Nephron (organoid): ENCODE results near the gene TRAF1.

Experiments
- H3K27ac Mint-ChIP-seq, 3 experiments: 2 replicates each; pipeline ENCODE4 v1.8.0; 2020; ENCODE audit warnings: mixed read lengths in 3 of 3, mild to moderate bottlenecking in 2 of 3, moderate library complexity in 1 of 3
- H3K27me3 Mint-ChIP-seq: 2 replicates; pipeline ENCODE4 v1.8.0; 2021; ENCODE audit warnings: low read depth, mild to moderate bottlenecking, moderate library complexity, mixed read lengths
- H3K36me3 Mint-ChIP-seq: 2 replicates; pipeline ENCODE4 v1.8.0; 2020; ENCODE audit warnings: low read depth, mixed read lengths
- H3K4me1 Mint-ChIP-seq: 2 replicates; pipeline ENCODE4 v1.8.0; 2020; ENCODE audit warnings: mixed read lengths
- H3K4me3 Mint-ChIP-seq, 3 experiments: 2 replicates each; pipeline ENCODE4 v1.8.0; 2020; ENCODE audit warnings: mild to moderate bottlenecking in 3 of 3, mixed read lengths in 3 of 3, moderate library complexity in 2 of 3
- H3K9me3 Mint-ChIP-seq: 2 replicates; pipeline ENCODE4 v1.8.0; 2020; ENCODE audit warnings: mixed read lengths
- TF ChIP-seq, protein P1 (sequence below), 3 experiments: fragments of 200-600 bp; sonication (generic); IDR thresholded peaks; one replicate each; pipeline ENCODE4 v1.5.0; 2021; ENCODE audit warnings: antibody characterized with exemption in 3 of 3; ENCODE audit not compliant: unreplicated experiment in 3 of 3

Gene TRAF1

DNA sequence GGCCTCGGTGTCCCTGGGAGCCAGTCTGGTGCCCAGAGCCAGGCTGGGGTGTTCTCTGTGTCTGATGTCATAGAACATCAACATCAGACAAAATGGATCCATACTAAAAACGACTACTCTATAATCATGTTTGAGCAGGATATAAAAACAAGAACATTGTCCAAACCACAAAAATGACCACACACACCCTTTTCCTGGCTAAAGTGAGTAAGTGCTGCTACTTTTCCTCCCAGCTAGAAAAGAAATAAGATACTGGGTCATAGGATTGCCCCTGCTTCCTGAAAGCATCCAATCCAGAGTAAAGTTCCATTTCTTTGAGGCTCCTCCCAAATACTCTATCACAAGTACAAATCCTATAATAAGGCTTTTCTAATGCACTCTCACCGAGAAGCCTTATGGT lies 19.7 kb upstream of the TRAF1 start:
- Mint-ChIP-seq H3K9me3 (no peaks in the 10 kb centered on the region), H3K27ac (no peak overlapping the region), H3K4me1 (peaks cover 34% of the 10 kb centered on the region), H3K27me3 (no peaks in the 10 kb centered on the region), H3K4me3 (no peak overlapping the region), H3K36me3 (no peaks in the 10 kb centered on the region)
- TF ChIP-seq, protein P1, sequence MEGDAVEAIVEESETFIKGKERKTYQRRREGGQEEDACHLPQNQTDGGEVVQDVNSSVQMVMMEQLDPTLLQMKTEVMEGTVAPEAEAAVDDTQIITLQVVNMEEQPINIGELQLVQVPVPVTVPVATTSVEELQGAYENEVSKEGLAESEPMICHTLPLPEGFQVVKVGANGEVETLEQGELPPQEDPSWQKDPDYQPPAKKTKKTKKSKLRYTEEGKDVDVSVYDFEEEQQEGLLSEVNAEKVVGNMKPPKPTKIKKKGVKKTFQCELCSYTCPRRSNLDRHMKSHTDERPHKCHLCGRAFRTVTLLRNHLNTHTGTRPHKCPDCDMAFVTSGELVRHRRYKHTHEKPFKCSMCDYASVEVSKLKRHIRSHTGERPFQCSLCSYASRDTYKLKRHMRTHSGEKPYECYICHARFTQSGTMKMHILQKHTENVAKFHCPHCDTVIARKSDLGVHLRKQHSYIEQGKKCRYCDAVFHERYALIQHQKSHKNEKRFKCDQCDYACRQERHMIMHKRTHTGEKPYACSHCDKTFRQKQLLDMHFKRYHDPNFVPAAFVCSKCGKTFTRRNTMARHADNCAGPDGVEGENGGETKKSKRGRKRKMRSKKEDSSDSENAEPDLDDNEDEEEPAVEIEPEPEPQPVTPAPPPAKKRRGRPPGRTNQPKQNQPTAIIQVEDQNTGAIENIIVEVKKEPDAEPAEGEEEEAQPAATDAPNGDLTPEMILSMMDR (IDR thresholded peaks at IDR 0.05; ENCODE audit: unreplicated experiment in 3 of 3): no peak

DNA sequence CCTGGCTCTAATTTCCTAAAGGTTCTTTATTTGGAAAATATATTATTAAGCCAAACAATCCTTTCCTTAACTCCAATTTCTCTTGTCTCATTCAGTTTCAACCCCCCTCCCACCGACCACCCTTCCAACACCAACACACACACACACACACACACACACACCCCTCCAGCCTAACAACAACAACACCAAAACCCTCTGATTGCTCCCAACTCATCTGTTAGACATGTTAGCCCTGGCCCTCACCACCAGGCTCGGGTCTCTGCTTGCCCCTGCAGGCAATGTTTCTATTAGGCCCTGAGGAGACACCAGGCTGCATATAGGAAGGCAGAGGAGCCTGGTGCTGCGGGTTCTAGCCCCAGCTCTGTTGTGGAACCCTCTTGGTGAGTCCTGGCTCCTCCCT lies 18.4 kb upstream of the TRAF1 start:
- Mint-ChIP-seq H3K4me3 (no peak overlapping the region), H3K36me3 (no peaks in the 10 kb centered on the region), H3K27ac (peak overlapping the region; percentile 19 to 90 (median 73)), H3K27me3 (no peaks in the 10 kb centered on the region), H3K9me3 (no peaks in the 10 kb centered on the region), H3K4me1 (peaks cover 33% of the 10 kb centered on the region)
- TF ChIP-seq, protein P1 (IDR thresholded peaks at IDR 0.05; ENCODE audit: unreplicated experiment in 3 of 3): no peak

DNA sequence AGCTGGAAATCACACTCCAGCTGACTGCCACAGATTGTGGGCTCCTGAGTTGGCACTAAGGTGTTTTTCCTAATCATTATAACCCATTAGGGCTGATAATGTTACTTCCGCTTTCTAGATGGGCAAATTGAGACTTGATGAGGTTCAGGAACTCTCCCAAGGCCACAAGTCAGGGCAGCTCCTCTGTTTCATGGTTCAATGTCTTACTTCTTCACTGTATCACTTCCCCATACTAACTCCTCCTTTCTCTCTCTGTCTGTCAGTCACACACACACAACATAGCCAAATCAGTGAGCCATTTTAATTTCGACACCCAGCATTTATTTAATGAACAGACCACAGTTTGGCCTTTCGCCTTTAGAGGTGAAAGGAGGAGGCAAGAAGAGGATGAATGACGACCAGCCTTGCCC lies 17.8 kb upstream of the TRAF1 start:
- Mint-ChIP-seq H3K4me1 (peaks cover 38% of the 10 kb centered on the region), H3K27me3 (no peaks in the 10 kb centered on the region), H3K36me3 (no peaks in the 10 kb centered on the region), H3K27ac (peak overlapping the region; percentile 19 to 90 (median 73)), H3K9me3 (no peaks in the 10 kb centered on the region), H3K4me3 (no peak overlapping the region)
- TF ChIP-seq, protein P1 (IDR thresholded peaks at IDR 0.05; ENCODE audit: unreplicated experiment in 3 of 3): no peak

DNA sequence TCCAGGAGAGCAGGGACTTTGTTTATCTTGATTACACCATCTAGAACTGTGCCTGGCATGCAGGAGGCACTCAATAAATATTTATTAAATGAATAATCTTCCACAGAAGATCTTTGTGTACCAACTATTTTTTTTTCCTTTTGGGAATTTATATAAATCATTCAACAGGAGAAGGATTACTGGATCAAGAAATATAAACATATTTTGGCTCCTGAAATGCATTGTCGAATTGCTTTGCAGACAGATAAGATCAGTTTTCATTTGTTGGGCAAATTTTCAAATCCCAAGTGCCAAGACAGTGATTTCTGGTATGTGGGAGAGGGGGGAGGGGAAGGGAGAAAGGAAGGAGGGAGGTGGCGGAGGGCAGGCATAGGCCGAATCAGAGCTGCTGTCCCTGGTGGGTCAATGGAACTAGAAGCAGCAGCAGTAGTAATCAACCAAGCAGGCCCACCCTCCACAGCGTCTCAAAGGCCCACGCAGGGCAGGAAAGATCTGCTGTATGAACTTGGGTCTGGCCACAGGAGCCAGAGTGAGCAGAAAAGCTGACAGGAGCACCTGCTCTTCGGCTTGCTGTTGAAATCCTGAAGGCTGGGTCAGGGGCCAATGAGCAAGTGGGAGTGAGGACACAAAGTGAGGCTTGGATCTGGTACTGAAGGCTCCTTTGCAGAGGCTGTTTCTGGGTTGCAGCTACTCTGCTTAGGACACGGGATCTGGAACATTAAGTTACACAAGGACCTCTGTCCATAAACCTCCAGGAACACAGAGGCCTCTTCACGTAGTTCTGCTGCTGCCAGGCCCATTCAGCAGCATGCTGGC lies 15.8 kb upstream of the TRAF1 start:
- Mint-ChIP-seq H3K4me3 (no peak overlapping the region), H3K4me1 (peaks cover 58% of the 10 kb centered on the region), H3K27ac (peak overlapping the region; percentile 23 to 72 (median 69)), H3K27me3 (no peaks in the 10 kb centered on the region), H3K9me3 (no peaks in the 10 kb centered on the region), H3K36me3 (no peaks in the 10 kb centered on the region)
- TF ChIP-seq, protein P1 (IDR thresholded peaks at IDR 0.05; ENCODE audit: unreplicated experiment in 3 of 3): no peak

DNA sequence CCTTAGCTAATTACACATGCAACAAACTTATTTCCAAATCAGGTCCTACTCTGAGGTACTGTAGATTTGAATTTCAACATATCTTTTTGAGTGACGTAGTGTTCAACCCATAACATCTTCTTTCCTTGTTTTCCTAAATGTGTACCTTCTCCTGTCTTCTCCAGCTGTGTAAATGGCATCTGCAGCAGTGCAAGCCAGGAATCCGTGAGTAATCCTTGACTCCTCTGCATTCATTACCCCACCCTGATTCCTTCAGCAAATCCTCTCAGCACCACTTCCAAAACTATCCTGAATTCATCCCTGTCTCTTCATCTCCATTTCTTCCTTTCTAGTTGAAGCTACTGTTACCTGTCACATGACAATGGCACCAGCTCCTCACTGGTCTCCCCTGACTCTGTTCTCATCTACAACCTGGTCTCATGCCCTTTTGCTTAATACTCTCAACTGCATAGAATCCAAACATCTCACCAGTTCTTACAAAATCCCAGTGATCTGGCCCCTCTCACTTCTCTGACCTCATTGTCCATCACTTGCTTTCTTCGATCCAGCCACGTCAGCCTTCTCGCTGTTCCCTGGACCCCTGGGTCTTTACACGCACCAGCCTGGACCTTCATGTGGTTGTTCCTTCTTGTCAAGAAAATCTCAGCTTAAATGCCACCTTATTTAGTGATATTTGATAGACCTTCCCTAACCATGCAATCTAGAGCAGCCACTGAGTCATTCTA lies 14.6 kb upstream of the TRAF1 start:
- Mint-ChIP-seq H3K9me3 (no peaks in the 10 kb centered on the region), H3K4me3 (no peak overlapping the region), H3K36me3 (no peaks in the 10 kb centered on the region), H3K27ac (peak overlapping the region; percentile 24 to 65 (median 54)), H3K27me3 (no peaks in the 10 kb centered on the region), H3K4me1 (peaks cover 69% of the 10 kb centered on the region)
- TF ChIP-seq, protein P1 (IDR thresholded peaks at IDR 0.05; ENCODE audit: unreplicated experiment in 3 of 3): no peak
